ENCODE measurements around the gene ITFG2. TPM values are rescaled to one million over a fixed set of nuclear protein-coding genes. Genes with fewer than 3 reads are reported as not detected.

ITFG2 gene
- 19.0 and 19.8 TPM in 2 replicates for total RNA-seq

DNA sequence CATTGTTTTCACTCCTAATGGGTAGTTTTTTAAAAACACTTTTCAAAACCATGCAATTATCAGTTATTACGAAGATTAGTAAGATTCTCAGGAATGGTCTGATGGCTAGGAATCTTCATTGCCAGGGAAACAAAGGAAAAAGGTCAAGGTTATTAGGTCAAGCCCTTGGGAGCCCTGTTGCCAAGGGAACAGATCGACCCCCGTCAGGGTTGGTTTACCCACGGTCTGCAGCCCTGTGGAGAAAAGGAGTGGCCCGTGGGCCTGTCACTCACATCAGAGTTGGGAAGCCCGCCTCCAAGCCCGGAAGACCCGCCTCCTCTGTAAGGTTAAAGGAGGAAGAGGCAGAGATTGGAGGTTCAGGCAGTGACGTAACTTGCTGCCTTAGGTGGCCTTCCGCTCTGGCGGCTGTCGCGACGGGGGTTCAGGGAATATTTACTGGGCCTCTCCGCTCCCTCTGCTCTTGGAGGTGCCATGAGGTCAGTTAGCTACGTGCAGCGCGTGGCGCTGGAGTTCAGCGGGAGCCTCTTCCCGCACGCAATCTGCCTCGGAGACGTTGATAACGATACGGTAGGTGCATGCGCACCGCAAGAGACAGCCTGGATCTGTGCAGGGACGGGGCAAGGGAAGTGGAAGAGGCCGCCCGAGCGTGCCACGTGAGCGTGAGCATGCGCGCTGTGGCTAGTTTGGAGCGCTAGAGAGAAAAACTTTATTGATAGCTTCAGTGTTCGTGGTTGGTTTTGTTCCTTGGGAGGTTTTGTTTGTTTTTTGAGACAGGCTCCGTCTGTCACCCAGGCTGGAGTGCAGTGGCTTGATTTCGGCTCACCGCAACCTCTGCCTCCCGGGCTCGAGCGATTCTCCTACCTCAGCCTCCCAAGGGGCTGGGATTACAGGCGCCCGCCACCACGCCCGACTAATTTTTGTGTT is at the start of gene ITFG2:
Gene ITFG2 (plus strand): TSS at position 379 of the 924 bp plus-strand sequence. CDS start 93 bp downstream, at position 472.

GRCh38 chr12:2794736-2795289 is 17.7 kb upstream of the ITFG2 start, which contains the start of gene FKBP4:
TSS of gene FKBP4 (plus strand) at chr12:2794970. CDS start at chr12:2795140, 170 bp downstream.

DNA sequence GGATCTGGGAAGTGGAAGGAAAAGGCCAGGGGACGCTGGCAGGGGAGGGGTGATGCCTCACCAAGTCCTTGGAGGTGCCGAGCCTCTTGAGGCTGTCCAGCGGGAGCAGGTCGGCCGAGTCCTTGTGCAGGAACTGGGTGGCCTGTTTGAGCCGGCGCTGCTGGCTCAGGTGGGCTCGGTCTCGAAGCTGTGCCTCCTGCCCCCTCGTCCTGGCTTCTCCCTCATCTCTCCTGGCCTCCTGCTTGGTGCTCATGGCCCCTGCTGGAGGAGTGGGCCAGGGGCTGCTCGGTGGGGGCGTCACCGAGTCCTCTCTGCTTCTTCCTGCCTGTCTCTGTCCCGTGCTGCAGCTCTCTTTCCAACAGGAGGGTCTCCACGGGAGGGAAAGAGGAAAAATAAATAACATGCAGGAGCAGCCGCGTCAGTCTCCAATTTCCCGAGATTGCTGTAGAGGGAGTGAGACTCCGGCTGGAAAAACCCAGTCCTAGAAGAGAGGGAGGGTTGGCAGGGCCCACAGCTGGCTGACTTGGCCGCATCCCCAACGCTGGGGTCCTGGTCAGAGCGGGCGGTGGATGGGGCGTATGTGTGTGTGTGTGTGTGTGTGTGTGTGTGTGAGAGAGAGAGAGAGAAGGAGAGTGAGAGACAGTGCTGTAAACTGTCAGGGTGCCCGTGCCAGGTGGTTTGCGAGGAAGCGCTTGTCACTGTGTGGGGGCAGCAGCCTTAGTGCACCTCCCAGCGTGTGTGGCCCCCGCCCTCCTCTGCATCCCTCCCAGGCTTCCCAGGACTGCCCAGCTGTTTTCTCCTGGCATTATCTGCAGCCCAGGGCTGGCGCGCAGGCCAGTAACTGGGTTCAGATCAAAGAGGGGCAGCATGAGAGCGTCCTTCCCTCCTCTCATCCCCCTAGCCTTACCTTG is 22.4 kb downstream of the ITFG2 start, which contains the start of gene NRIP2:
Gene NRIP2 (minus strand): TSS at position 455 of the 911 bp plus-strand sequence. CDS start 52 bp downstream, at position 403.

GRCh38 chr12:2857021-2857431 is 44.6 kb downstream of the ITFG2 start, which contains the start of gene TEX52:
TSS of gene TEX52 (minus strand) at chr12:2857039. CDS start at chr12:2857026, 13 bp downstream.

Other genes starting within 250 kb of the ITFG2 start
- 41.8 and 44.1 TPM in 2 replicates for gene FKBP4, start 17.7 kb upstream of the ITFG2 start, total RNA-seq
- gene NRIP2, start 22.4 kb downstream of the ITFG2 start, total RNA-seq = 0.29 and 2.8 TPM in 2 replicates
- gene TEX52, start 44.4 kb downstream of the ITFG2 start, total RNA-seq = not detected in 2 replicates
- gene FOXM1, start 64.5 kb downstream of the ITFG2 start, total RNA-seq = 41.5 and 43.2 TPM in 2 replicates
- gene RHNO1, start 64.6 kb downstream of the ITFG2 start, total RNA-seq = 32.0 and 37.0 TPM in 2 replicates
- 38.6 and 47.5 TPM in 2 replicates for gene TULP3, start 78.2 kb downstream of the ITFG2 start, total RNA-seq
- 19.7 and 24.2 TPM in 2 replicates for gene TEAD4, start 146.7 kb downstream of the ITFG2 start, total RNA-seq

All from myometrial cell (primary cell).